ENCODE measurements around the gene CEP20.

Gene CEP20

DNA sequence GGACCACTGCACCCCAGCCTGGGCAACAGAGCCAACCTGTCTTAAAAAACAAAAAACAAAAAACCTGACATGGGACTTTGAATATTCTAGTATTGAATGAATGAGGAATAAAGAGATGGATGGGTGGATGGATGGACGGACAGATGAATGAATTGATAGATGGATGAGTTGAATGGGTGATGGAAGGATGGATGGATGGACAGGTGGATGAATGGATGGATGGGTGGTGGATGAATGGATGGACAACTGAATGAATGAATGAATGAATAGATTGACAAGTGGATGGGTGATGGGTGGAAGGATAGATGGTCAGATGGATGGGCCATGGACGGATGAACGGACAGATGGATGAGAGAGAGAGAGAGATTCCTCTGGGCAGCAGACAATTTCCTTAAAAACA, 22.8 kb upstream of the CEP20 start:
- TF ChIP-seq, protein P1, sequence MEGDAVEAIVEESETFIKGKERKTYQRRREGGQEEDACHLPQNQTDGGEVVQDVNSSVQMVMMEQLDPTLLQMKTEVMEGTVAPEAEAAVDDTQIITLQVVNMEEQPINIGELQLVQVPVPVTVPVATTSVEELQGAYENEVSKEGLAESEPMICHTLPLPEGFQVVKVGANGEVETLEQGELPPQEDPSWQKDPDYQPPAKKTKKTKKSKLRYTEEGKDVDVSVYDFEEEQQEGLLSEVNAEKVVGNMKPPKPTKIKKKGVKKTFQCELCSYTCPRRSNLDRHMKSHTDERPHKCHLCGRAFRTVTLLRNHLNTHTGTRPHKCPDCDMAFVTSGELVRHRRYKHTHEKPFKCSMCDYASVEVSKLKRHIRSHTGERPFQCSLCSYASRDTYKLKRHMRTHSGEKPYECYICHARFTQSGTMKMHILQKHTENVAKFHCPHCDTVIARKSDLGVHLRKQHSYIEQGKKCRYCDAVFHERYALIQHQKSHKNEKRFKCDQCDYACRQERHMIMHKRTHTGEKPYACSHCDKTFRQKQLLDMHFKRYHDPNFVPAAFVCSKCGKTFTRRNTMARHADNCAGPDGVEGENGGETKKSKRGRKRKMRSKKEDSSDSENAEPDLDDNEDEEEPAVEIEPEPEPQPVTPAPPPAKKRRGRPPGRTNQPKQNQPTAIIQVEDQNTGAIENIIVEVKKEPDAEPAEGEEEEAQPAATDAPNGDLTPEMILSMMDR (conservative IDR thresholded peaks at IDR 0.05; ENCODE audit: low read depth, low read length), result no peak
- no peaks in the 10 kb centered on the region for H3K4me1 ChIP-seq (ENCODE audit: low read depth, poor library complexity, severe bottlenecking)
- H2AFZ ChIP-seq (ENCODE audit: low read depth), result no peak overlapping the region

GRCh38 chr16:15907863-15908478, 19.6 kb upstream of the CEP20 start:
- Histone ChIP-seq H3K79me2 (ENCODE audit: insufficient read depth, low read depth) (no peaks in the 10 kb centered on the region), H3K27me3 (ENCODE audit: insufficient read depth, low read depth) (no peaks in the 10 kb centered on the region), H3K27ac (no peak overlapping the region), H3K36me3 (ENCODE audit: insufficient read depth) (no peaks in the 10 kb centered on the region), H3K4me1 (ENCODE audit: low read depth, poor library complexity, severe bottlenecking) (no peaks in the 10 kb centered on the region), H2AFZ (ENCODE audit: low read depth) (no peak overlapping the region), H3K4me2 (no peak overlapping the region), H4K20me1 (ENCODE audit: insufficient read depth) (no peaks in the 10 kb centered on the region), H3K9ac (no peak overlapping the region), H3K4me3 (IDR thresholded peaks at IDR 0.05; ENCODE audit: insufficient read depth, low read depth, low read length) (no peak overlapping the region)
- TF ChIP-seq, protein P1 (conservative IDR thresholded peaks at IDR 0.05; ENCODE audit: low read depth, low read length), result no peak

More for the DNA sequence above, 22.8 kb upstream of the CEP20 start:
- Histone ChIP-seq H3K4me2 (no peak overlapping the region), H3K4me3 (IDR thresholded peaks at IDR 0.05; ENCODE audit: insufficient read depth, low read depth, low read length) (no peak overlapping the region), H3K27ac (no peak overlapping the region), H3K79me2 (ENCODE audit: insufficient read depth, low read depth) (no peaks in the 10 kb centered on the region), H3K27me3 (ENCODE audit: insufficient read depth, low read depth) (no peaks in the 10 kb centered on the region), H3K36me3 (ENCODE audit: insufficient read depth) (no peaks in the 10 kb centered on the region), H3K9ac (no peak overlapping the region), H4K20me1 (ENCODE audit: insufficient read depth) (no peaks in the 10 kb centered on the region)

DNA sequence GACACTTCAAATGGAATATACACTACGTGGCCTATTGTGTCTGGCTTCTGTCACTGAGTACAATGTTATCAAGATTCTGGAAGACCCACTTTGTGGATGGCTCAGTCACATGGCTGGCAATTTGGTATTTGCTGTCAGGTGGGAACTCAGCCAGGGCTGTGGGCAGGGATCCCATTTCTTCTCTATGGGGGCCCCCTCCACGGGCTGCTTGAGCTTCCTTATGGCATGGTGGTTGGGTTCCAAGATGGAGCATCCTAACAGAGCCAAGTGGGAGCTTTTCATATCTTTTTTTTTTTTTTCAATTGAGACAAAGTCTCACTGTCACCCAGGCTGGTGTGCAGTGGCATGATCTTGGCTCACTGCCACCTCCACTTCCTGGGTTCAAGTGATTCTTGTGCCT, 18.0 kb upstream of the CEP20 start:
- Histone ChIP-seq H3K36me3 (ENCODE audit: insufficient read depth) (no peaks in the 10 kb centered on the region), H3K27ac (no peak overlapping the region), H3K4me2 (no peak overlapping the region), H2AFZ (ENCODE audit: low read depth) (no peak overlapping the region), H3K27me3 (ENCODE audit: insufficient read depth, low read depth) (no peaks in the 10 kb centered on the region), H3K4me1 (ENCODE audit: low read depth, poor library complexity, severe bottlenecking) (no peaks in the 10 kb centered on the region), H3K9ac (no peak overlapping the region), H4K20me1 (ENCODE audit: insufficient read depth) (no peaks in the 10 kb centered on the region), H3K4me3 (IDR thresholded peaks at IDR 0.05; ENCODE audit: insufficient read depth, low read depth, low read length) (no peak overlapping the region), H3K79me2 (ENCODE audit: insufficient read depth, low read depth) (no peaks in the 10 kb centered on the region)
- TF ChIP-seq, protein P1 (conservative IDR thresholded peaks at IDR 0.05; ENCODE audit: low read depth, low read length), result no peak

- TF ChIP-seq, protein P1 (conservative IDR thresholded peaks at IDR 0.05; ENCODE audit: low read depth, low read length), result no peak
- peaks cover 18% of the 10 kb centered on the region for H3K4me1 ChIP-seq (ENCODE audit: low read depth, poor library complexity, severe bottlenecking)
- H3K27ac ChIP-seq, result no peak overlapping the region
- no peak overlapping the region for H3K4me2 ChIP-seq
- no peaks in the 10 kb centered on the region for H3K27me3 ChIP-seq (ENCODE audit: insufficient read depth, low read depth)
- no peak overlapping the region for H2AFZ ChIP-seq (ENCODE audit: low read depth)
- H3K36me3 ChIP-seq (ENCODE audit: insufficient read depth), result no peaks in the 10 kb centered on the region
- no peaks in the 10 kb centered on the region for H4K20me1 ChIP-seq (ENCODE audit: insufficient read depth)
- H3K9ac ChIP-seq, result no peak overlapping the region
- H3K4me3 ChIP-seq (IDR thresholded peaks at IDR 0.05; ENCODE audit: insufficient read depth, low read depth, low read length), result no peak overlapping the region
- H3K79me2 ChIP-seq (ENCODE audit: insufficient read depth, low read depth), result no peaks in the 10 kb centered on the region
Measured at GRCh38 chr16:15903960-15904359, 15.6 kb upstream of the CEP20 start.
